Karpas-422 (cell line): Measurements from ENCODE around the gene MIDN. TPM values are rescaled to one million over a fixed set of nuclear protein-coding genes. Genes with fewer than 3 reads are reported as not detected.

Source experiments
- DNase-seq: peaks from one replicate; pipeline ENCODE4 v3.0.0-alpha.2; 2015
- H2AFZ ChIP-seq: fragments of 200-600 bp; sonication (generic); 2 replicates; pipeline ENCODE4 v1.6.1; 2014; ENCODE audit warnings: antibody characterized with exemption, low read length, mixed read lengths
- H3K27ac ChIP-seq: fragments of 200-600 bp; sonication (generic); 2 replicates; pipeline ENCODE4 v1.5.1; 2014; ENCODE audit warnings: mild to moderate bottlenecking, low read length, moderate library complexity
- H3K27me3 ChIP-seq: fragments of 200-600 bp; sonication (generic); 2 replicates; pipeline ENCODE4 v1.6.1; 2014; ENCODE audit warnings: low read length, mixed read lengths
- H3K36me3 ChIP-seq: fragments of 200-600 bp; sonication (generic); 2 replicates; pipeline ENCODE4 v1.6.1; 2014; ENCODE audit warnings: low read length, mixed read lengths; ENCODE audit not compliant: insufficient read depth
- H3K4me1 ChIP-seq: fragments of 200-600 bp; sonication (generic); 2 replicates; pipeline ENCODE4 v1.6.1; 2014; ENCODE audit warnings: mild to moderate bottlenecking, low read length, mixed read lengths
- H3K4me2 ChIP-seq: fragments of 200-600 bp; sonication (generic); 2 replicates; pipeline ENCODE4 v1.6.1; 2014; ENCODE audit warnings: low read length, low read depth, mild to moderate bottlenecking; ENCODE audit not compliant: poor library complexity, severe bottlenecking
- H3K4me3 ChIP-seq: fragments of 200-600 bp; sonication (generic); 2 replicates; pipeline ENCODE4 v1.5.1; 2014; ENCODE audit warnings: mild to moderate bottlenecking, antibody characterized with exemption, low read length, mixed read lengths
- H3K79me2 ChIP-seq: fragments of 200-600 bp; sonication (generic); 2 replicates; pipeline ENCODE4 v1.6.1; 2014; ENCODE audit warnings: mild to moderate bottlenecking, low read length, mixed read lengths
- H3K9ac ChIP-seq: fragments of 200-600 bp; sonication (generic); 2 replicates; pipeline ENCODE4 v1.6.0; 2014; ENCODE audit warnings: low read length
- H3K9me2 ChIP-seq: fragments of 200-600 bp; sonication (generic), shearing (Covaris generic); replicated peaks from 2 replicates; pipeline ENCODE4 v1.6.0; 2014; ENCODE audit warnings: mild to moderate bottlenecking, low read length, moderate library complexity; ENCODE audit not compliant: insufficient read depth
- H3K9me3 ChIP-seq: fragments of 300-700, 200-600 bp; sonication (generic); 2 replicates; pipeline ENCODE4 v1.6.1; 2014; ENCODE audit warnings: low read length, mixed read lengths
- H4K20me1 ChIP-seq: fragments of 200-600 bp; sonication (generic); 2 replicates; pipeline ENCODE4 v1.6.1; 2014; ENCODE audit warnings: mild to moderate bottlenecking, antibody characterized with exemption, low read length, low read depth; ENCODE audit not compliant: insufficient read depth
- total RNA-seq: library from RNA; depleted of rRNA; stranded (reverse); fragments of >200 nt; shearing (Covaris generic); gene quantifications from 2 replicates; pipeline ENCODE4 v1.2.3, GENCODE V29; 2014; ENCODE audit warnings: low replicate concordance

MIDN gene
- total RNA-seq, 1 experiment from 2014 or later: 21.4 TPM

DNA sequence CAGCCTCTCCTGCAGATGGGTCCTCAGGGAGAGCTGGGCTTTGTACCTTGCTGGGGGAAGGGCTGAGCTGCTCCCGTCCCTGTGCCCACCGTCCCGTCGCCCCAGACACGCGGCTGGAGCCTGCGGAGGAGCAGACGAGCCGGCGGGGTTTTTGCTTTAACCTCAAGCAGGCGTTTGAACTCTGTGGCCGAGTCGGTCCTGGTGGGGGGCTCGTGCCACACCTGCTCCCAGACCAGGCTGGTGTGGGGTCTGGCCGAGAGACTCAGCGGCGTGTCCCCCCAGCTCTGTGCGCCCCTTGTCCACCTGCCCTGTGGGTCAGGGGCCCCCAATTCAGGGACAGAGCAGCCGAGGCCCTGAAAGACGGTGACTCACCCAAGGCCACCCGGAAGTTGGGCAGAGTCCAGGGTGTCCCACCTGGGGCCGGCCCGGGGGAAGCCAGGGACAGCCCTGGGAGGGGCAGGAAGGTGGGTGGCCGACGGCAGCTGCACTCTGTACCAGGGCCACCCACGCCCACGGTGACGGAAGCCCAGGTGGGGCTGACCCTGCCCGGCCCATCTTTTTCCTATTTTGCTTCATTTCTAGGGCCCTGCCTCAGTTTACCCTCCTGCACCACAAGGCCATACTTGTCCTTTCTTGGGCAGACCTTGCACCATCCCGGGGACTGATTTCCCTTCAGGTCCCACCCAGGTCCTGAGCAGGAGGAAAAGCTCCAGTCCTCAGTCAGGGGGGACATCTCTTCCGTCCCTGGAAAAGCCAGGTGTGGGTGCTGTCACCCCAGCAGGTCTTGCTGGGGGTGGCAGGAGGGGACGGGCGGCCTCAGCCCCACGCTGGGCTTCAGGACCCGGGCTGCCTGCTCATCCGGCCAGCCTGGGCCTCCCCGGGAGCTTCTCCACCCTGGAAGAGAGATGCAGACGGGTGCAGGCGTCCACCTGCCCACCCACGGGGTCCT is 42.6 kb downstream of the MIDN start:
- H3K9me3 ChIP-seq: no peaks in the 10 kb centered on the region
- no peaks in the 10 kb centered on the region for H3K79me2 ChIP-seq
- H4K20me1 ChIP-seq: peaks cover 8% of the 10 kb centered on the region; the same call in 1 of the 2 replicates
- DNase-seq: no peak
- no peak overlapping the region for H2AFZ ChIP-seq
- H3K4me3 ChIP-seq: no peak overlapping the region
- H3K9ac ChIP-seq: no peak overlapping the region
- H3K27ac ChIP-seq: no peak overlapping the region
- H3K36me3 ChIP-seq: no peaks in the 10 kb centered on the region
- H3K4me1 ChIP-seq: peaks cover 28% of the 10 kb centered on the region
- H3K4me2 ChIP-seq: no peak overlapping the region
- H3K27me3 ChIP-seq: no peaks in the 10 kb centered on the region
- no peaks in the 10 kb centered on the region for H3K9me2 ChIP-seq

DNA sequence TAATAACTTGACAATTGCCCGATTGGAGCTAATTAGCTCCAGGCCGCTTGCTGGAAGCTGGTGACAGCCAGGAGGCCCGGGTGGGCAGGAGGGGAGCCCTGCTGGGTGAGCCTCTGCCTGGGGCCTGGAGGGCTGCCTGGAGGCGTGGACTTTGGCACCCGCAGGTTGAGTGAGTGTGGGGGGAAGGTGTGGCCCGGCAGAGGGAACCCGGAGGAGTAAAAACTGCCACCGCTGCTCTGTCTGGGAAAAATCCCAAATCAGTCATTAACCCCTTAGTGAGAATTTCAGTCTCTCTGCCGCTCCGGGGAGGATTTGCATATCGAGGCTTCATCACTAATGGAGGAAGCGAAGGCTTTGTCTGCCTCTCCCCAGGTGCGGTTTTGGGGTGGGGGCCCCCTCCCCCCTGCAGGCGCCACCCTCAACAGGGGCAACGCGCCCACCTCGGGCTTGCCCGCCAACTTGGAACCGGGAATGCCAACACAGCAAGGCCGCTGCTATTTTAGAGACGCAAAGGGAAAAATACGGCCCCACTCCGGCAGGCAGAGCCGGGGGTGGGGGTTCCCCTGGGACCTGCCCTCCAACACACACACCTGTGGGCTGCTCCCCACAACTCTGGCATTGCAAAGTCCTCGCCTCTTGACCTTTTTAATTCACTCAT is 43.5 kb downstream of the MIDN start:
- Histone ChIP-seq H3K79me2 (no peaks in the 10 kb centered on the region), H3K4me3 (peak overlapping the region; percentile 36; the same call in 1 of the 2 replicates), H3K36me3 (no peaks in the 10 kb centered on the region), H3K9me3 (no peaks in the 10 kb centered on the region), H2AFZ (no peak overlapping the region), H3K4me1 (peaks cover 24% of the 10 kb centered on the region), H3K9me2 (no peaks in the 10 kb centered on the region), H3K27me3 (no peaks in the 10 kb centered on the region), H4K20me1 (peaks cover 8% of the 10 kb centered on the region; the same call in 1 of the 2 replicates), H3K4me2 (peak overlapping the region; percentile 69), H3K9ac (no peak overlapping the region), H3K27ac (no peak overlapping the region)
- DNase-seq: peak; percentile 63

DNA sequence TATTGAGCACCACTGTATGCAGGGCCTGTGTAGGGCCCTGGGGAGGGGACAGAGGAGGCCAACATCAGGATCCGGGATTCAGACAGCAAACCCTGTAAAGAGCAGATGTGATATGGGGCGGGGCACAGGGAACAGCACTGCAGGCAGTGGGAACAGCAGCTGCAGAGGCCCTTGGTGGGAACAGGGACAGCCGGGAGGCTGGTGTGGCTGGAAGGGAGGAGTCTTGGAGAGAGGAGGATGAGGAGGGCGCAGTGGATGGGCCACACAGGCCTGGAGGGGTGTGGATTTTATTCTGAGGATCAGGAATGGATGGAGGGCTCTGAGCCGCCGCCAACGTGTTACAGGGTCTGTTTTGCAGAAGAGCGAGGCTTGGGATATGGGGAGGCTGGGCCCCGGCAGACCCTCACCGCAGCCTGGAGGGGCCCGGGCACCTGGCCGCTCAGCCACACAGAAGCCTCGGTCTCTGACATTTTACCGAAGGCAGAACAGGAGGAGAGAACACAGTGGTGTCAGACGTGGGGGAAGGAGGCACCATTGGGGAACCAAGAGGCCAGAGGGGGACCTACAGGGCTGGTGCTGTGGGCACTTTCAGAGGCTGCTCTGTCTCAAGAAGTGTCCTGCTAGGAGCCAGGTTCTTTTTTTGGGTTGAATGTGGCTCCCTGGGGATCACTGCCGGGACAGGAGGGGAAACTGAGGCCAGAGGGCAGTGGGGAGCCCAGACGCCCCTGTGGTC is 44.2 kb downstream of the MIDN start:
- no peaks in the 10 kb centered on the region for H3K79me2 ChIP-seq
- H3K4me2 ChIP-seq: peak overlapping the region; percentile 69
- no peaks in the 10 kb centered on the region for H3K9me2 ChIP-seq
- H3K27me3 ChIP-seq: no peaks in the 10 kb centered on the region
- H3K36me3 ChIP-seq: no peaks in the 10 kb centered on the region
- H3K4me3 ChIP-seq: peak overlapping the region; percentile 36; the same call in 1 of the 2 replicates
- no peaks in the 10 kb centered on the region for H3K9me3 ChIP-seq
- no peak overlapping the region for H3K9ac ChIP-seq
- no peak overlapping the region for H3K27ac ChIP-seq
- H4K20me1 ChIP-seq: peaks cover 8% of the 10 kb centered on the region; the same call in 1 of the 2 replicates
- H2AFZ ChIP-seq: no peak overlapping the region
- peaks cover 24% of the 10 kb centered on the region for H3K4me1 ChIP-seq
- no peak for DNase-seq

GRCh38 chr19:1293782-1294604 is 45.6 kb downstream of the MIDN start:
- H3K36me3 ChIP-seq: no peaks in the 10 kb centered on the region
- H3K27ac ChIP-seq: no peak overlapping the region
- peaks cover 8% of the 10 kb centered on the region; the same call in 1 of the 2 replicates for H4K20me1 ChIP-seq
- H3K9ac ChIP-seq: no peak overlapping the region
- no peaks in the 10 kb centered on the region for H3K79me2 ChIP-seq
- no peak overlapping the region for H3K4me2 ChIP-seq
- no peak for DNase-seq
- H3K9me2 ChIP-seq: no peaks in the 10 kb centered on the region
- no peak overlapping the region for H2AFZ ChIP-seq
- H3K27me3 ChIP-seq: no peaks in the 10 kb centered on the region
- H3K4me3 ChIP-seq: no peak overlapping the region
- peaks cover 24% of the 10 kb centered on the region for H3K4me1 ChIP-seq
- H3K9me3 ChIP-seq: no peaks in the 10 kb centered on the region

DNA sequence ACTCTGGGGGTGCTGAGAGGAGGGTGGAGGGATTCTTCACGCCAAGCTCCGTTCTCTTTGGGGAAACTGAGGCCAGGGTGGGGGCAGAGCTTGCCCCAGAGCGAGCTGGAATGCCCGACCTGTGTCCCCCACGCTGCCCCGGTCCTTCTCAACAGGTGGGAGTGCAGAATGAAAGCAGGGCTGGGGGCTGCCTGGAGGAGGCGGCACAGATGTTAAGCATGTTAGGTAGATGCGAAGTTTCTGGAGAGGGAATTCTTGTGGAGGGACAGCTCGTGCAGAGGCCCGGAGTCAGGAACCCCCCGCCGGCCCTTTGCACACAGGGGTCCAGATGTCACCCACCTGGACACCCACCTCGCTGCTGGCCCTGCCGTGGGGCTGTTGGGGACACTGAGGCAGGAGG is 46.3 kb downstream of the MIDN start:
- no peaks in the 10 kb centered on the region for H3K27me3 ChIP-seq
- no peak overlapping the region for H3K4me3 ChIP-seq
- H3K9ac ChIP-seq: no peak overlapping the region
- no peaks in the 10 kb centered on the region for H3K9me2 ChIP-seq
- H3K4me2 ChIP-seq: no peak overlapping the region
- no peak overlapping the region for H2AFZ ChIP-seq
- no peaks in the 10 kb centered on the region for H3K79me2 ChIP-seq
- DNase-seq: no peak
- H3K36me3 ChIP-seq: no peaks in the 10 kb centered on the region
- peaks cover 21% of the 10 kb centered on the region for H3K4me1 ChIP-seq
- H3K27ac ChIP-seq: no peak overlapping the region
- no peaks in the 10 kb centered on the region for H3K9me3 ChIP-seq
- peaks cover 8% of the 10 kb centered on the region; the same call in 1 of the 2 replicates for H4K20me1 ChIP-seq

GRCh38 chr19:1295169-1296012 is 47.0 kb downstream of the MIDN start:
- no peak overlapping the region for H3K9ac ChIP-seq
- H3K4me1 ChIP-seq: peaks cover 19% of the 10 kb centered on the region
- H3K4me2 ChIP-seq: no peak overlapping the region
- H3K27ac ChIP-seq: no peak overlapping the region
- no peaks in the 10 kb centered on the region for H3K79me2 ChIP-seq
- H3K9me2 ChIP-seq: no peaks in the 10 kb centered on the region
- H4K20me1 ChIP-seq: peaks cover 8% of the 10 kb centered on the region; the same call in 1 of the 2 replicates
- H2AFZ ChIP-seq: no peak overlapping the region
- DNase-seq: peak; percentile 65
- H3K9me3 ChIP-seq: no peaks in the 10 kb centered on the region
- no peaks in the 10 kb centered on the region for H3K36me3 ChIP-seq
- no peak overlapping the region for H3K4me3 ChIP-seq
- no peaks in the 10 kb centered on the region for H3K27me3 ChIP-seq

DNA sequence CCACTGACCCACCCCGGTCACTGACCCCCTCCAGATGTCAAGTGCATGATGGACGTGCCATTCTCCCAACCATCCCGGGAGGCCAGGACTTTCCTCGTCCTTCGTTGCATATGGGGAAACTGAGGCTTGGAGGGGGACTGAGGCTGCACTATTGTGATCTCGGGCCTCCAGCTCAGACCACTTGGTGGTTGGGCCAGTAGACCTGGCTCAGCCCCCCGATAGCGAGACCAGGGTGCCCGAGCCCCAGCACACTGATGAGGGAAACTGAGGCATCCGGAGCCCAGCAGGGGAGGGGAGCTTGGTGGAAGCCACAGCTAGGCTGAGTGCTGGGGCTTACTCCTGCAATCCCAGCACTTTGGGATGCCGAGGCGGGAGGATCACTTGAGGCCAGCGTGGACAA is 47.7 kb downstream of the MIDN start:
- H3K79me2 ChIP-seq: no peaks in the 10 kb centered on the region
- H2AFZ ChIP-seq: no peak overlapping the region
- no peaks in the 10 kb centered on the region for H3K27me3 ChIP-seq
- no peak overlapping the region for H3K9ac ChIP-seq
- H3K27ac ChIP-seq: no peak overlapping the region
- H3K4me2 ChIP-seq: no peak overlapping the region
- H3K4me1 ChIP-seq: peaks cover 19% of the 10 kb centered on the region
- no peak overlapping the region for H3K4me3 ChIP-seq
- H3K36me3 ChIP-seq: no peaks in the 10 kb centered on the region
- no peak for DNase-seq
- H3K9me2 ChIP-seq: no peaks in the 10 kb centered on the region
- no peaks in the 10 kb centered on the region for H3K9me3 ChIP-seq
- peaks cover 8% of the 10 kb centered on the region; the same call in 1 of the 2 replicates for H4K20me1 ChIP-seq
